ENCODE results near the gene OSBPL1A.

GRCh38 chr18:24276994-24277393, 120.6 kb downstream of the OSBPL1A start:
- TF ChIP-seq, protein P1, sequence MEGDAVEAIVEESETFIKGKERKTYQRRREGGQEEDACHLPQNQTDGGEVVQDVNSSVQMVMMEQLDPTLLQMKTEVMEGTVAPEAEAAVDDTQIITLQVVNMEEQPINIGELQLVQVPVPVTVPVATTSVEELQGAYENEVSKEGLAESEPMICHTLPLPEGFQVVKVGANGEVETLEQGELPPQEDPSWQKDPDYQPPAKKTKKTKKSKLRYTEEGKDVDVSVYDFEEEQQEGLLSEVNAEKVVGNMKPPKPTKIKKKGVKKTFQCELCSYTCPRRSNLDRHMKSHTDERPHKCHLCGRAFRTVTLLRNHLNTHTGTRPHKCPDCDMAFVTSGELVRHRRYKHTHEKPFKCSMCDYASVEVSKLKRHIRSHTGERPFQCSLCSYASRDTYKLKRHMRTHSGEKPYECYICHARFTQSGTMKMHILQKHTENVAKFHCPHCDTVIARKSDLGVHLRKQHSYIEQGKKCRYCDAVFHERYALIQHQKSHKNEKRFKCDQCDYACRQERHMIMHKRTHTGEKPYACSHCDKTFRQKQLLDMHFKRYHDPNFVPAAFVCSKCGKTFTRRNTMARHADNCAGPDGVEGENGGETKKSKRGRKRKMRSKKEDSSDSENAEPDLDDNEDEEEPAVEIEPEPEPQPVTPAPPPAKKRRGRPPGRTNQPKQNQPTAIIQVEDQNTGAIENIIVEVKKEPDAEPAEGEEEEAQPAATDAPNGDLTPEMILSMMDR (IDR thresholded peaks at IDR 0.05) = no peak
- no peak for TF ChIP-seq POLR2A (IDR thresholded peaks at IDR 0.05)

Data from heart left ventricle (tissue), 13 donors.